Hepatocyte (in vitro differentiated cells): ENCODE data around the gene NAP1L3. TPM values are rescaled to one million over a fixed set of nuclear protein-coding genes. Genes with fewer than 3 reads are reported as not detected.

ENCODE experiments used
- DNase-seq: peaks from one replicate; pipeline ENCODE4 v3.0.0-alpha.2; 2016; ENCODE audit warnings: low spot score
- H2AFZ ChIP-seq: fragments of 200-600 bp; sonication (generic); 2 replicates; pipeline ENCODE4 v1.6.0; 2016; ENCODE audit warnings: antibody characterized with exemption, mild to moderate bottlenecking
- H3K27ac ChIP-seq: fragments of 200-600 bp; sonication (generic); 2 replicates; pipeline ENCODE4 v1.5.1; 2016; ENCODE audit warnings: mild to moderate bottlenecking
- H3K27me3 ChIP-seq: fragments of 200-600 bp; sonication (generic); 2 replicates; pipeline ENCODE4 v1.6.1; 2016
- H3K36me3 ChIP-seq: fragments of 200-600 bp; sonication (generic); replicated peaks from 2 replicates; pipeline ENCODE4 v1.5.1; 2016; ENCODE audit warnings: low read depth; ENCODE audit not compliant: insufficient read depth
- H3K4me1 ChIP-seq: fragments of 200-600 bp; sonication (generic); 2 replicates; pipeline ENCODE4 v1.5.1; 2016; ENCODE audit warnings: mild to moderate bottlenecking, moderate library complexity; ENCODE audit not compliant: insufficient read depth
- H3K4me2 ChIP-seq: fragments of 200-600 bp; sonication (generic); 2 replicates; pipeline ENCODE4 v1.6.0; 2016
- H3K4me3 ChIP-seq: fragments of 200-600 bp; sonication (generic); 2 replicates; pipeline ENCODE4 v1.5.1; 2016; ENCODE audit warnings: mild to moderate bottlenecking
- H3K79me2 ChIP-seq: fragments of 200-600 bp; sonication (generic); 2 replicates; pipeline ENCODE4 v1.6.0; 2017; ENCODE audit warnings: mild to moderate bottlenecking
- H3K9me2 ChIP-seq: fragments of 200-600 bp; sonication (generic); replicated peaks from 2 replicates; pipeline ENCODE4 v1.6.0; 2017; ENCODE audit warnings: mild to moderate bottlenecking; ENCODE audit not compliant: insufficient read depth
- H3K9me3 ChIP-seq: fragments of 200-600 bp; sonication (generic); 2 replicates; pipeline ENCODE4 v1.5.1; 2016; ENCODE audit warnings: low read depth, mild to moderate bottlenecking
- H4K20me1 ChIP-seq: fragments of 200-600 bp; sonication (generic); 2 replicates; pipeline ENCODE4 v1.6.0; 2016; ENCODE audit warnings: mild to moderate bottlenecking; ENCODE audit not compliant: insufficient read depth, poor library complexity, severe bottlenecking
- EZH2 ChIP-seq: fragments of 200-600 bp; sonication (generic); IDR thresholded peaks from 2 replicates; pipeline ENCODE4 v1.6.1; 2016; ENCODE audit warnings: antibody characterized with exemption, mild to moderate bottlenecking, borderline replicate concordance
- EZH2phosphoT487 ChIP-seq: fragments of 200-600 bp; sonication (generic); IDR thresholded peaks from one replicate; pipeline ENCODE4 v1.6.1; 2018; ENCODE audit warnings: antibody characterized with exemption, mild to moderate bottlenecking, low read depth, moderate library complexity; ENCODE audit not compliant: unreplicated experiment, severe bottlenecking
- WGBS: methylation state at CpG from one replicate; pipeline ENCODE4 v1.1.6; 2016; ENCODE audit warnings: low lambda C conversion rate; ENCODE audit errors: missing lambda C conversion rate; 5-methylcytosine and 5-hydroxymethylcytosine counted together
- polyA plus RNA-seq: library from polyadenylated mRNA; unstranded; fragments of >200 nt; fragmentation: Nextera tagmentation; extraction: Ambion mirVana; gene quantifications from 2 replicates; pipeline ENCODE4 v1.2.1, GENCODE V29; 2016
- total RNA-seq: library from RNA; depleted of rRNA; stranded (reverse); fragments of >200 nt; gene quantifications from 2 replicates; pipeline ENCODE4 v1.2.3, GENCODE V29; 2014
- TF ChIP-seq, protein P1 (sequence below): fragments of 200-600 bp; sonication (generic); IDR thresholded peaks from 2 replicates; pipeline ENCODE4 v1.5.1; 2016; ENCODE audit warnings: antibody characterized with exemption, mild to moderate bottlenecking; ENCODE audit not compliant: poor library complexity

NAP1L3 gene
- total and polyA plus RNA-seq, 2 experiments from 2014 or later = 32.3 to 38.8 TPM

GRCh38 chrX:93673869-93674271 is 492 bp upstream of the NAP1L3 start, which contains the start of gene FAM133A:
Gene FAM133A, plus strand, starts transcription at chrX:93674206. Its CDS starts 35,214 bp downstream, at chrX:93709420.
- Histone ChIP-seq H3K36me3 (no peaks in the 10 kb centered on the region), H3K4me2 (peak within 1 kb of the TSS; percentile 91), H3K27me3 (peaks cover 14% of the 10 kb centered on the region), H2AFZ (peak within 1 kb of the TSS; percentile 97), H3K4me1 (no peaks in the 10 kb centered on the region), H3K9me3 (no peaks in the 10 kb centered on the region), H3K27ac (peak within 1 kb of the TSS; percentile 87), H3K79me2 (peaks cover 11% of the 10 kb centered on the region), H3K4me3 (peak within 1 kb of the TSS; percentile 69), H3K9me2 (no peaks in the 10 kb centered on the region), H4K20me1 (no peaks in the 10 kb centered on the region)
- TF ChIP-seq, protein P1, sequence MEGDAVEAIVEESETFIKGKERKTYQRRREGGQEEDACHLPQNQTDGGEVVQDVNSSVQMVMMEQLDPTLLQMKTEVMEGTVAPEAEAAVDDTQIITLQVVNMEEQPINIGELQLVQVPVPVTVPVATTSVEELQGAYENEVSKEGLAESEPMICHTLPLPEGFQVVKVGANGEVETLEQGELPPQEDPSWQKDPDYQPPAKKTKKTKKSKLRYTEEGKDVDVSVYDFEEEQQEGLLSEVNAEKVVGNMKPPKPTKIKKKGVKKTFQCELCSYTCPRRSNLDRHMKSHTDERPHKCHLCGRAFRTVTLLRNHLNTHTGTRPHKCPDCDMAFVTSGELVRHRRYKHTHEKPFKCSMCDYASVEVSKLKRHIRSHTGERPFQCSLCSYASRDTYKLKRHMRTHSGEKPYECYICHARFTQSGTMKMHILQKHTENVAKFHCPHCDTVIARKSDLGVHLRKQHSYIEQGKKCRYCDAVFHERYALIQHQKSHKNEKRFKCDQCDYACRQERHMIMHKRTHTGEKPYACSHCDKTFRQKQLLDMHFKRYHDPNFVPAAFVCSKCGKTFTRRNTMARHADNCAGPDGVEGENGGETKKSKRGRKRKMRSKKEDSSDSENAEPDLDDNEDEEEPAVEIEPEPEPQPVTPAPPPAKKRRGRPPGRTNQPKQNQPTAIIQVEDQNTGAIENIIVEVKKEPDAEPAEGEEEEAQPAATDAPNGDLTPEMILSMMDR = no peak
- TF ChIP-seq EZH2 = no peak
- peak; percentile 63 for DNase-seq
- WGBS = 3% methylated on average over 11 of the region's 11 CpGs

- no peaks in the 10 kb centered on the region for H4K20me1 ChIP-seq
- H3K4me2 ChIP-seq = no peak overlapping the region
- no peak overlapping the region for H3K27ac ChIP-seq
- no peaks in the 10 kb centered on the region for H3K9me3 ChIP-seq
- no peaks in the 10 kb centered on the region for H3K79me2 ChIP-seq
- no peaks in the 10 kb centered on the region for H3K36me3 ChIP-seq
- DNase-seq = no peak
- no peaks in the 10 kb centered on the region for H3K9me2 ChIP-seq
- 95% methylated on average over 7 of the region's 7 CpGs for WGBS
- H3K27me3 ChIP-seq = no peaks in the 10 kb centered on the region
- no peaks in the 10 kb centered on the region for H3K4me1 ChIP-seq
- TF ChIP-seq EZH2phosphoT487 (no peak), EZH2 (no peak)
- TF ChIP-seq, protein P1 = no peak
- H2AFZ ChIP-seq = no peak overlapping the region
- H3K4me3 ChIP-seq = no peak overlapping the region
Observed at GRCh38 chrX:93660575-93660974, 12.8 kb downstream of the NAP1L3 start.

- no peaks in the 10 kb centered on the region for H3K27me3 ChIP-seq
Observed at GRCh38 chrX:93649381-93649780, 24.0 kb downstream of the NAP1L3 start.

More at GRCh38 chrX:93649381-93649780, 24.0 kb downstream of the NAP1L3 start:
- H3K4me2 ChIP-seq = no peak overlapping the region
- DNase-seq = no peak
- no peak for TF ChIP-seq EZH2
- TF ChIP-seq EZH2phosphoT487 = no peak
- TF ChIP-seq, protein P1 = no peak
- no peak overlapping the region for H2AFZ ChIP-seq
- no peak overlapping the region for H3K4me3 ChIP-seq
- 65% methylated on average over 1 of the region's 1 CpG for WGBS
- H3K36me3 ChIP-seq = no peaks in the 10 kb centered on the region
- H3K27ac ChIP-seq = no peak overlapping the region
- H3K9me3 ChIP-seq = no peaks in the 10 kb centered on the region
- H3K79me2 ChIP-seq = no peaks in the 10 kb centered on the region
- H3K9me2 ChIP-seq = no peaks in the 10 kb centered on the region
- no peaks in the 10 kb centered on the region for H4K20me1 ChIP-seq
- no peaks in the 10 kb centered on the region for H3K4me1 ChIP-seq
